Peyer's patch (tissue), 4 donors: Measurements from ENCODE around the gene SOX8.

ENCODE experiments used
- CTCF ChIP-seq, 6 experiments: fragments of 450-650 bp in 4 of 6; fragments of 200-600 bp in 2 of 6; sonication (generic) in 1 of 6; IDR thresholded peaks; one replicate each; pipeline ENCODE4 v1.5.1; 2017 to 2019; ENCODE audit warnings: antibody characterized with exemption in 6 of 6, mild to moderate bottlenecking in 3 of 6, moderate library complexity in 1 of 6
- POLR2A ChIP-seq, 2 donors: fragments of 450-650 bp; IDR thresholded peaks; one replicate each; pipeline ENCODE4 v1.5.1; 2017; ENCODE audit warnings: antibody characterized with exemption in 2 of 2, mild to moderate bottlenecking in 2 of 2, moderate library complexity in 2 of 2

DNA sequence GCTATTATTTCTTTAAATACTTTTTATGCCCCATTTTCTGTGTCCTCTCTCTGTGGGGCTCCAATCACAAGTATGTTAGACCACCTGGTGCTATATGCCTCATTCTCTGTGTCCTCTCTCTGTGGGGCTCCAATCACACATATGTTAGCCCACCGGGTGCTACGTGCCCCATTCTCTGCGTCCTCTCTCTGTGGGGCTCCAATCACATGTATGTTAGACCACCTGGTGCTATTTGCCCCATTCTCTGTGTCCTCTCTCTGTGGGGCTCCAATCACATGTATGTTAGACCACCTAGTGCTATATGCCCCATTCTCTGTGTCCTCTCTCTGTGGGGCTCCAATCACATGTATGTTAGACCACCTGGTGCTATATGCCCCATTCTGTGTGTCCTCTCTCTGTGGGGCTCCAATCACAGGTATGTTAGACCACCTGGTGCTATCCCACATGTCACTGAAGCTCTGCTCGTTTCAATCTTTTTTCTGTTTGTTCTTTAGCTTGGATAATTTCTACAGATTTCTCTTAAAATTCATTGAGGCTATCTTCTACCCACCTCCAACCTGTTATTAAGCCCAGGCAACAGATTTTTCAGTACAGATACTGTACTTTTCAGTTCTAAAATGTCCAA, 39.0 kb upstream of the SOX8 start:
- TF ChIP-seq CTCF (IDR thresholded peaks at IDR 0.05) (no peak), POLR2A (IDR thresholded peaks at IDR 0.05) (no peak)
